DOHH2 (cell line): ENCODE results near the gene ZIM2.

ENCODE experiments used
- H3F3A ChIP-seq: fragments of 200-600 bp; sonication (generic), shearing (Covaris generic); 2 replicates; pipeline ENCODE4 v1.6.0; 2016; ENCODE audit warnings: antibody characterized with exemption, mild to moderate bottlenecking; ENCODE audit not compliant: control insufficient read depth, insufficient read depth
- H3K27ac ChIP-seq: fragments of 200-600 bp; sonication (generic); 2 replicates; pipeline ENCODE4 v1.5.1; 2014; ENCODE audit warnings: low read depth, mild to moderate bottlenecking, low read length, moderate library complexity
- H3K27me3 ChIP-seq: fragments of 200-600 bp; sonication (generic); 2 replicates; pipeline ENCODE4 v1.6.1; 2014; ENCODE audit warnings: mild to moderate bottlenecking, low read length, mixed read lengths; ENCODE audit not compliant: control insufficient read depth
- H3K36me3 ChIP-seq: fragments of 200-600 bp; sonication (generic); 2 replicates; pipeline ENCODE4 v1.6.1; 2014; ENCODE audit warnings: mild to moderate bottlenecking, low read length, moderate library complexity, mixed read lengths; ENCODE audit not compliant: control insufficient read depth
- H3K4me1 ChIP-seq: fragments of 200-600 bp; sonication (generic); 2 replicates; pipeline ENCODE4 v1.6.1; 2014; ENCODE audit warnings: mild to moderate bottlenecking, low read length, mixed read lengths; ENCODE audit not compliant: control insufficient read depth
- H3K4me2 ChIP-seq: fragments of 200-600 bp; sonication (generic); 2 replicates; pipeline ENCODE4 v1.6.0; 2014; ENCODE audit warnings: mild to moderate bottlenecking, low read length, moderate library complexity
- H3K4me3 ChIP-seq: fragments of 200-600 bp; sonication (generic); 2 replicates; pipeline ENCODE4 v1.5.1; 2014; ENCODE audit warnings: mild to moderate bottlenecking, low read length, mixed read lengths
- H3K79me2 ChIP-seq: fragments of 200-600 bp; sonication (generic); 2 replicates; pipeline ENCODE4 v1.6.1; 2014; ENCODE audit warnings: mild to moderate bottlenecking, low read length, mixed read lengths; ENCODE audit not compliant: control insufficient read depth
- H3K9me2 ChIP-seq: fragments of 200-600 bp; sonication (generic); replicated peaks from 2 replicates; pipeline ENCODE4 v1.6.1; 2014; ENCODE audit warnings: mild to moderate bottlenecking, low read length, mixed read lengths; ENCODE audit not compliant: control insufficient read depth
- H3K9me3 ChIP-seq: fragments of 200-600 bp; sonication (generic); 2 replicates; pipeline ENCODE4 v1.6.1; 2014; ENCODE audit warnings: antibody characterized with exemption, low read length, mixed read lengths; ENCODE audit not compliant: control insufficient read depth, insufficient read depth
- H4K20me1 ChIP-seq: fragments of 200-600 bp; sonication (generic); 2 replicates; pipeline ENCODE4 v1.6.0; 2014; ENCODE audit warnings: low read depth, mild to moderate bottlenecking, antibody characterized with exemption, low read length, moderate library complexity; ENCODE audit not compliant: control insufficient read depth, insufficient read depth
- EZH2phosphoT487 ChIP-seq: fragments of 200-600 bp; sonication (generic); IDR thresholded peaks from 2 replicates; pipeline ENCODE4 v1.6.1; 2017; ENCODE audit warnings: borderline replicate concordance, mild to moderate bottlenecking, antibody characterized with exemption, low read length, moderate library complexity, mixed read lengths
- TF ChIP-seq, protein P1 (sequence below): fragments of 200-600 bp; sonication (generic); IDR thresholded peaks from one replicate; pipeline ENCODE4 v1.5.1; 2014; ENCODE audit warnings: antibody characterized with exemption, mild to moderate bottlenecking, low read depth, low read length; ENCODE audit not compliant: poor library complexity, severe bottlenecking

The ZIM2 gene

DNA sequence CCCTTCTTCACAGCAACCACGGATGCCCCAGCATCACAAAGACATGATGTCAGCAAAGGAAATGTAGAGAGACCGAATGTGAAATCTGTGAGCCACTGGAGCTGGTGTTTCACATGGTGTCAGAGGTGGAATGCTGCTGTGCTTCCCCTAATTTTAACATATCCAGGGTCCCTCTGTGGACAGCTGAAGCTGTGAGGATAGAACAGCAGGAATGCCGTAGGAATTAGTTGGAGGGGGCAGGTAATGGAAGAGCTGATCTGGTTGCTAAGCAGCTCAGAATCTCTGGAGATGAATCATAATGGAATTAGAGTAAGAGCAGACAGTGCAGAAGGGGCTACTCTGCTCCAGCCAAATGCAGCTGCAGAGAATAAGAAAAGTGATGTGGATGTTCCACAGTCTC, 100.0 kb downstream of the ZIM2 start:
- no peaks in the 10 kb centered on the region for H3K4me1 ChIP-seq
- no peaks in the 10 kb centered on the region for H3K79me2 ChIP-seq
- no peak overlapping the region for H3K4me2 ChIP-seq
- H3K36me3 ChIP-seq: no peaks in the 10 kb centered on the region
- H3K4me3 ChIP-seq: no peak overlapping the region
- no peaks in the 10 kb centered on the region for H3F3A ChIP-seq
- no peaks in the 10 kb centered on the region for H3K27me3 ChIP-seq
- peaks cover 7% of the 10 kb centered on the region; the same call in 1 of the 2 replicates for H3K9me3 ChIP-seq
- H4K20me1 ChIP-seq: no peaks in the 10 kb centered on the region
- H3K9me2 ChIP-seq: no peaks in the 10 kb centered on the region
- no peak overlapping the region for H3K27ac ChIP-seq
- TF ChIP-seq EZH2phosphoT487: no peak
- TF ChIP-seq, protein P1, sequence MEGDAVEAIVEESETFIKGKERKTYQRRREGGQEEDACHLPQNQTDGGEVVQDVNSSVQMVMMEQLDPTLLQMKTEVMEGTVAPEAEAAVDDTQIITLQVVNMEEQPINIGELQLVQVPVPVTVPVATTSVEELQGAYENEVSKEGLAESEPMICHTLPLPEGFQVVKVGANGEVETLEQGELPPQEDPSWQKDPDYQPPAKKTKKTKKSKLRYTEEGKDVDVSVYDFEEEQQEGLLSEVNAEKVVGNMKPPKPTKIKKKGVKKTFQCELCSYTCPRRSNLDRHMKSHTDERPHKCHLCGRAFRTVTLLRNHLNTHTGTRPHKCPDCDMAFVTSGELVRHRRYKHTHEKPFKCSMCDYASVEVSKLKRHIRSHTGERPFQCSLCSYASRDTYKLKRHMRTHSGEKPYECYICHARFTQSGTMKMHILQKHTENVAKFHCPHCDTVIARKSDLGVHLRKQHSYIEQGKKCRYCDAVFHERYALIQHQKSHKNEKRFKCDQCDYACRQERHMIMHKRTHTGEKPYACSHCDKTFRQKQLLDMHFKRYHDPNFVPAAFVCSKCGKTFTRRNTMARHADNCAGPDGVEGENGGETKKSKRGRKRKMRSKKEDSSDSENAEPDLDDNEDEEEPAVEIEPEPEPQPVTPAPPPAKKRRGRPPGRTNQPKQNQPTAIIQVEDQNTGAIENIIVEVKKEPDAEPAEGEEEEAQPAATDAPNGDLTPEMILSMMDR: no peak

DNA sequence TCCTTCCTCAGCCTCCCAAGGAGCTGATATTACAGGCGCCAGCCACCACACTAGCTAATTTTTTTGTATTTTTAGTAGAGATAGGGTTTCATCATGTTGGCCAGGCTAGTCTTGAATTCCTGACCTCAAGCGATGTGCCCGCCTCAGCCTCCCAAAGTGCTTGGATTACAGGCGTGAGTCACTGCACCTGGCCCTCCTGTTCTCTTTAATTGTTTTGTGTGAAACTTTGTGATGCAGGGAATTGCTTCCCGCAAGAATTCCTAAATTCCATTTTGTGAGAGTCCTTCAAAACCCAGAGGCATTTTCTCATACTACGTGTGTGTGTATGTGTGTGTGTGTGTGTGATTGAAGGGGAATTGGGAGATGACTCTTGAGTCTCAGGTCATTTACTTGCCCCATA, 104.0 kb downstream of the ZIM2 start:
- Histone ChIP-seq H3K4me1 (no peaks in the 10 kb centered on the region), H3K36me3 (no peaks in the 10 kb centered on the region), H3K9me3 (peaks cover 12% of the 10 kb centered on the region; the same call in 1 of the 2 replicates), H3K4me2 (no peak overlapping the region), H3K27ac (no peak overlapping the region), H3K4me3 (no peak overlapping the region), H4K20me1 (no peaks in the 10 kb centered on the region), H3K9me2 (no peaks in the 10 kb centered on the region), H3K27me3 (no peaks in the 10 kb centered on the region), H3F3A (no peaks in the 10 kb centered on the region), H3K79me2 (no peaks in the 10 kb centered on the region)
- TF ChIP-seq, protein P1: no peak
- TF ChIP-seq EZH2phosphoT487: no peak

DNA sequence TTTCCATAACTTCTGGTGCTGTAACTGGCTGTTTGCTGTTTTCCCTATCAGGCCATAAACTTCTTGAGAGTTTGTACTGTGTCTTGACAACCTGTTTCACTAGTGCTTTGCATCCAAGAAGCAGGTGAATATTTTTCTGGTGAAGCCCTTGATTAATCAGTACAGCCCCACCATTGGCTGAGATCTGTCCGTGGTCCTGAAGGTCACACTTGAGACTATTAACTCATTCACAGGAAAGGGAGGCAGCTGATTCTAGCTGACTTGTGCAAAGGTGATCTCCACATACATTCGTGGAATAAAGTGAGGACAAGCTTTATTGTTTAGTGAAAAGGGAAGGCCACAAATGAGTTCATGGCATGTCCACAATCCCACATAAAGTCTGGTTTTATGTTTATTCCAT, 107.5 kb downstream of the ZIM2 start:
- Histone ChIP-seq H3K27me3 (no peaks in the 10 kb centered on the region), H3K4me3 (no peak overlapping the region), H3K9me3 (peaks cover 12% of the 10 kb centered on the region; the same call in 1 of the 2 replicates), H3K36me3 (no peaks in the 10 kb centered on the region), H3K9me2 (no peaks in the 10 kb centered on the region), H3F3A (no peaks in the 10 kb centered on the region), H3K79me2 (no peaks in the 10 kb centered on the region), H3K27ac (no peak overlapping the region), H3K4me1 (no peaks in the 10 kb centered on the region), H3K4me2 (no peak overlapping the region), H4K20me1 (no peaks in the 10 kb centered on the region)
- TF ChIP-seq, protein P1: no peak
- TF ChIP-seq EZH2phosphoT487: no peak
